ENCODE data around the gene RTP2.

GRCh38 chr3:187678726-187679268 lies 23.6 kb downstream of the RTP2 start:
- TF ChIP-seq CTCF (tag by site-specific recombination; IDR thresholded peaks at IDR 0.05): peak; percentile 10; the same call in 1 of the 2 replicates
- no peak for TF ChIP-seq ATF2 (tag by site-specific recombination; IDR thresholded peaks at IDR 0.05; ENCODE audit: low read depth)
- TF ChIP-seq ZNF449 (tag by site-specific recombination; IDR thresholded peaks at IDR 0.05): no peak
- TF ChIP-seq YY1 (tag by site-specific recombination; IDR thresholded peaks at IDR 0.05): no peak
- no peak for TF ChIP-seq PRDM1 (tag by site-specific recombination; IDR thresholded peaks at IDR 0.05)
